ENCODE data around the gene DNAAF5. TPM values are rescaled to one million over a fixed set of nuclear protein-coding genes. Genes with fewer than 3 reads are reported as not detected.

Gene DNAAF5
- total RNA-seq, 1 donor from 2014 or later = 20.5 TPM

DNA sequence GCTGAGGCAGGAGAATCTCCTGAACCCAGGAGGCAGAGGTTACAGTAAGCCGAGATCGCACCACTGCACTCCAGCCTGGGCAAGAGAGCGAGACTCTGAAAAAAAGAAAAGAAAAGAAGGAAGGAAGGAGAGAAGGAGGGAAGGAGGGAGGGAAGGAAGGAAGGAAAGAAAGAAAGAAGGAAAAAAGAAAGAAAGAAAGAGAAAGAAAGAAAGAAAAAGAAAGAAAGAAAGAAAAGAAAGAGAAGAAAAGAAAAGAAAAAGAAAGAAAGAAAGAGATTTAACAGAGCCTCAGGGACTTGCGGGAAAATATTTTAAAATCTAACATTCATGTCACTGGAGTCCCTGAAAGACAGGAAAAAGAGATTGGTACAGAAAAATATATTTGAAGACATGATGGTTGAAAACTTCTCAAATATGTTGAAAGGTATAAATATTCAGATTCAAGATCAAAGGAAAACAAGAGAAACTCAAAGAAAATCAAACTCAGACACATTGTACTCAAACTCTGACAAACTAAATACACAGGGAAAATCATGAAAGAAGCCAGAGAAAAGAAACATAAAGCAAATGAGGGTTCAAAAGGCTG is 25.3 kb upstream of the DNAAF5 start:
- H3K36me3 ChIP-seq = no peaks in the 10 kb centered on the region
- TF ChIP-seq, protein P1, sequence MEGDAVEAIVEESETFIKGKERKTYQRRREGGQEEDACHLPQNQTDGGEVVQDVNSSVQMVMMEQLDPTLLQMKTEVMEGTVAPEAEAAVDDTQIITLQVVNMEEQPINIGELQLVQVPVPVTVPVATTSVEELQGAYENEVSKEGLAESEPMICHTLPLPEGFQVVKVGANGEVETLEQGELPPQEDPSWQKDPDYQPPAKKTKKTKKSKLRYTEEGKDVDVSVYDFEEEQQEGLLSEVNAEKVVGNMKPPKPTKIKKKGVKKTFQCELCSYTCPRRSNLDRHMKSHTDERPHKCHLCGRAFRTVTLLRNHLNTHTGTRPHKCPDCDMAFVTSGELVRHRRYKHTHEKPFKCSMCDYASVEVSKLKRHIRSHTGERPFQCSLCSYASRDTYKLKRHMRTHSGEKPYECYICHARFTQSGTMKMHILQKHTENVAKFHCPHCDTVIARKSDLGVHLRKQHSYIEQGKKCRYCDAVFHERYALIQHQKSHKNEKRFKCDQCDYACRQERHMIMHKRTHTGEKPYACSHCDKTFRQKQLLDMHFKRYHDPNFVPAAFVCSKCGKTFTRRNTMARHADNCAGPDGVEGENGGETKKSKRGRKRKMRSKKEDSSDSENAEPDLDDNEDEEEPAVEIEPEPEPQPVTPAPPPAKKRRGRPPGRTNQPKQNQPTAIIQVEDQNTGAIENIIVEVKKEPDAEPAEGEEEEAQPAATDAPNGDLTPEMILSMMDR (IDR thresholded peaks at IDR 0.05) = no peak
- H3K27me3 ChIP-seq = no peaks in the 10 kb centered on the region
- no peak overlapping the region for H3K27ac ChIP-seq
- DNase-seq (ENCODE audit: low spot score in 2 of 2) = no peak
- intact Hi-C loops (cut with DNase I) = no loop called here
- H3K4me3 ChIP-seq = no peak overlapping the region
- no peaks in the 10 kb centered on the region for H3K4me1 ChIP-seq
- H3K9me3 ChIP-seq = no peaks in the 10 kb centered on the region

DNA sequence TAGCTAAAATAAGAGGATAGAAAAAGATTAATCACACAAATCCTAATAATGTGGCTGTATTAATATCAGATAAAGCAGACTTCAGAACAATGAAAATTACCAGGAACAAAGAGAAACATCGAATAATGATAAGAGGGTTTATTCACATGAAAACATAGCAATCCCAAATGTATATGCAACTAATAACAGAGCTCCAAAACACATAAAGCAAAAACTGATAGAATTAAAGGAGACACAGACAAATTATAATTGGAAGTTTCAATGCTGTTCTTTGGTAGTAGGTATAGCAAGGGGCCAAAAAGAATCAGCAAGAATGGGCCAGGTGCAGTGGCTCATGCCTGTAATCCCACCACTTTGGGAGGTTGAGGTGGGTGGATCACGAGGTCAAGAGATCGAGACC is 23.4 kb upstream of the DNAAF5 start:
- DNase-seq (ENCODE audit: low spot score in 2 of 2) = no peak
- no peaks in the 10 kb centered on the region for H3K27me3 ChIP-seq
- no peaks in the 10 kb centered on the region for H3K4me1 ChIP-seq
- intact Hi-C loops (cut with DNase I) = no loop called here
- H3K27ac ChIP-seq = no peak overlapping the region
- no peaks in the 10 kb centered on the region for H3K9me3 ChIP-seq
- TF ChIP-seq, protein P1 (IDR thresholded peaks at IDR 0.05) = no peak
- H3K36me3 ChIP-seq = no peaks in the 10 kb centered on the region
- H3K4me3 ChIP-seq = no peak overlapping the region

DNA sequence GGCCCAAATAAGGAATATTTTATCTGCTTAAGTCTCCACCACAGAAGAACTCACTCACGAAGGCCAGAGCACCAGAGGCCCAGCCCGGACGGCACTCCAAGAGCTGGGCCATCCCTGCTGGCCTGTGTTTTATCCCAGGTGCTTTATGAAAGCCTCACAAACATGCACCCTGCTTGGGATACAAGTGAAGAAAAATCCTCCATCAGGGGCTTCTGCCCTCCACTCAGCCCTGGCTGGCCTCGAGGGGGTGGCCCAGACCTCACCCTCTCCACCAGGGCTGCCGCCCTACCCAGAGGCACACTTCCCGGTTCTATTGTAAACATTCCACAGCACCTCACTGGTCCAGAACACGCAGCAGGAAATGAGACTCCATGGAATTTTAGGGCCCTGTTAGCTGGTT is 19.8 kb upstream of the DNAAF5 start:
- intact Hi-C loops (cut with DNase I) = no loop called here
- TF ChIP-seq, protein P1 (IDR thresholded peaks at IDR 0.05) = no peak
- Histone ChIP-seq H3K27me3 (no peaks in the 10 kb centered on the region), H3K36me3 (no peaks in the 10 kb centered on the region), H3K4me3 (no peak overlapping the region), H3K27ac (no peak overlapping the region), H3K4me1 (no peaks in the 10 kb centered on the region), H3K9me3 (no peaks in the 10 kb centered on the region)
- DNase-seq (ENCODE audit: low spot score in 2 of 2) = peak in 1 of 2 donors; percentile 44

DNA sequence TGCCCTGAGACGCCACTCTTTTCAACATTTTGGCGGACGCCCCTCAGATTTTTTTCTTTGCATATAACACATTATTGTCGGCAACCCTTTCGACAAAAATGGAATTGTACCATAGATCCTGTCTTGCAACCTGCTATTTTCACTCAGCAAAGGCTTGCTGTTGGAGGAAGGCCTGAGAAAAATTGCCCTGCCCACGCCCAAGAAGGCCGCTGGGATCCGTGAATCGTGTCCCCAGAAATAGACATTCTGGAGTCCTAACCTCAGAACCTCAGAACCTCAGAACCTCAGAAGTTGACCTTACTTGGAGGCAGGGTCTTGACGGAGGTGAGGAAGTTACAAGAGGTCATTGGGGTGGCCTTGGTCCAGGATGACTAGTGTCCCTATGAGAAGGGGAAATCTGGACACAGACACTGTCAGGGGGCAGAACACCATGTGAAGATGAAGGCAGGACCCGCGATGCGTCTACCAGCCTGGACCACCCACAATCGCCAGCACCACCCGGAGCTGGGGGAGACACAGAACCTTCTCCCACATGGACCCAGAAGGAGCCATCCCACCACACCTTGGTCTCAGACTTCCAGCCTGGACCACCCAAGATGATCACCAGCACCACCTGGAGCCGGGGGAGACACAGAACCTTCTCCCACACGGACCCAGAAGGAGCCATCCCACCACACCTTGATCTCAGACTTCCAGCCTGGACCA is 19.1 kb upstream of the DNAAF5 start:
- DNase-seq (ENCODE audit: low spot score in 2 of 2) = peak in 1 of 2 donors; percentile 41

DNA sequence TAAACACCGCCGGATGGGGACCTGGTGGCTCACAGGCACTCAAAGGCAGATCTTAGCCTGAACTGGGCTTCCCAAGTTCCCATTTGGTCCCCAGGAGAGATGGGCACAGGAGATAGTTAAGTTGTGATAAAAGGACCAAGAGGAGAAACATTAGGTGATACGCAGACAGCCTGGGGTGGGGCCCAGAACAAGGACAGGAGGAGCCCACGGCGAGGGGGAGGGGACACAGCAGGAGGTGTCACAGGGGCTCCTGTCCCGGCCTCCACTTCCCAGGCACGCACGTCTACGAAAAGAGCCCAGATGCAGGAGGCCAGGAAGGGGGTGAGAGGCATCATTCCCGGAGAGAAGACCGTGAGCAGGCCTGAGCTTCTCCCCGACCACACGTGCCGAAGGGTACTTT is 16.3 kb upstream of the DNAAF5 start:
- Histone ChIP-seq H3K4me1 (peaks cover 0 to 2% of the 10 kb centered on the region in 2 donors), H3K4me3 (no peak overlapping the region), H3K36me3 (no peaks in the 10 kb centered on the region), H3K27ac (no peak overlapping the region), H3K9me3 (no peaks in the 10 kb centered on the region), H3K27me3 (no peaks in the 10 kb centered on the region)
- intact Hi-C loops (cut with DNase I) = no loop called here
- TF ChIP-seq, protein P1 (IDR thresholded peaks at IDR 0.05) = no peak
- no peak for DNase-seq (ENCODE audit: low spot score in 2 of 2)

More for the DNA sequence above, 19.1 kb upstream of the DNAAF5 start:
- Histone ChIP-seq H3K9me3 (no peaks in the 10 kb centered on the region), H3K27me3 (no peaks in the 10 kb centered on the region), H3K4me1 (peaks cover 0 to 2% of the 10 kb centered on the region in 2 donors), H3K27ac (no peak overlapping the region), H3K4me3 (no peak overlapping the region), H3K36me3 (no peaks in the 10 kb centered on the region)
- intact Hi-C loops (cut with DNase I) = no loop called here
- TF ChIP-seq, protein P1 (IDR thresholded peaks at IDR 0.05) = no peak
